Stimulated activated CD4-positive, alpha-beta T cell treated with anti-CD3 and anti-CD28 coated beads, Interleukin-15, amount 100 ng/mL, for 24 hours (primary cell): Measurements from ENCODE around the gene PYGB.

Experiments
- DNase-seq: peaks from one replicate; pipeline ENCODE4 v3.0.0-alpha.2; 2020

PYGB gene

GRCh38 chr20:25341716-25342680, 94.1 kb downstream of the PYGB start:
- DNase-seq: no peak

- DNase-seq: no peak
Measured at GRCh38 chr20:25344634-25345033, 96.7 kb downstream of the PYGB start.

GRCh38 chr20:25345721-25346120, 97.8 kb downstream of the PYGB start:
- DNase-seq: no peak

- DNase-seq: no peak
Measured at GRCh38 chr20:25346349-25346748, 98.5 kb downstream of the PYGB start.
